Measurements from ENCODE around the gene TRIM16.
"Not testable (repeated sequence)": the region's sequence is repeated elsewhere in the genome, so short reads cannot be mapped to it uniquely, and the experiment has no call there.

The TRIM16 gene

DNA sequence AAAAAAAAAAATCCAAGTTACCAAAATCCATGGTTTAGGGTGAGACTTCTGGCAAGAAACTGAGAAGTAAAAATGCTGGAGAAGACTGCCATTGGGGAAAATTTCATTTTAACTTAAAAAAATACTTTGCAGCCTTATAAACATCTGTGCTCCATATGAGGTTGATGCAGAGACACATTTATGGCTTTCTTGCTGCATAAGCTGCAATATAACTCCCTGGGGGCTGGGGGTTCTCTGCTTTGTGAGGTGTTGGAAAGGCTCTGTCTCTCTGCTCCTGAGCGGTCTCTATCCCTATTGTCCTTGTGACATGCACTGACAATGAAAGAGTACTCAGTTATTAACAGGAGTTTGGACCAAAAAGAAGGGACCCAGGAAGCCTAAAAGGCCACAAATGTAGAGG lies 71.0 kb downstream of the TRIM16 start:
- not testable (repeated sequence) for H2AFZ ChIP-seq (ENCODE audit: low read depth, low read length, severe bottlenecking); H4K20me1 ChIP-seq (ENCODE audit: low read depth, low read length); H3K4me3 ChIP-seq (ENCODE audit: insufficient read depth, low read length, poor library complexity, severe bottlenecking); H3F3A ChIP-seq (ENCODE audit: insufficient read depth); H3K27ac ChIP-seq (ENCODE audit: low read depth, low read length); H3K9ac ChIP-seq (ENCODE audit: low read length); H3K9me3 ChIP-seq (ENCODE audit: insufficient read depth, low read length); H3K4me2 ChIP-seq (ENCODE audit: low read depth, low read length, poor library complexity, severe bottlenecking); H3K27me3 ChIP-seq (ENCODE audit: low read length); H3K79me2 ChIP-seq (ENCODE audit: insufficient read depth, low read length); H3K9me2 ChIP-seq (replicated peaks; ENCODE audit: insufficient read depth, low read length); H3K36me3 ChIP-seq (ENCODE audit: low read length)

DNA sequence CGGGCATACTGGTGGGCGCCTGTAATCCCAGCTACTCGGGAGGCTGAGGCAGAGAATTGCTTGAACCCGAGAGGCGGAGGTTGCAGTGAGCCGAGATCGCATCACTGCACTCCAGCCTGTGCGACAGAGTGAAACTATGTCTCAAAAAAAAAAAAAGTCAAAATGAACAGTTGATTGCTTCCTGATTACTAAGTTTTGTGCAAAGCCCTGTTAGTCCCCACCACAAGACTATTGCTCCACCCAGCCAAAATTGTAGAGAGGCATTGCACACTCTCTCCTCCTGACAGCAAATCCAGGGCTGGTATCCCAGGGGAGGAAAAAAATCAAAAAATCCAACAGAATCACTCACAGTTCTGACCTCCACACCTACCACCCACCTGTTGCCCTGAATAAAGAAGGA lies 91.2 kb downstream of the TRIM16 start:
- not testable (repeated sequence) for H3K36me3 ChIP-seq (ENCODE audit: low read length); H4K20me1 ChIP-seq (ENCODE audit: low read depth, low read length); H3K9me2 ChIP-seq (replicated peaks; ENCODE audit: insufficient read depth, low read length); H3K9ac ChIP-seq (ENCODE audit: low read length); H3K27me3 ChIP-seq (ENCODE audit: low read length); H3K27ac ChIP-seq (ENCODE audit: low read depth, low read length); H2AFZ ChIP-seq (ENCODE audit: low read depth, low read length, severe bottlenecking); H3K4me3 ChIP-seq (ENCODE audit: insufficient read depth, low read length, poor library complexity, severe bottlenecking); H3K79me2 ChIP-seq (ENCODE audit: insufficient read depth, low read length); H3F3A ChIP-seq (ENCODE audit: insufficient read depth); H3K9me3 ChIP-seq (ENCODE audit: insufficient read depth, low read length); H3K4me2 ChIP-seq (ENCODE audit: low read depth, low read length, poor library complexity, severe bottlenecking)

DNA sequence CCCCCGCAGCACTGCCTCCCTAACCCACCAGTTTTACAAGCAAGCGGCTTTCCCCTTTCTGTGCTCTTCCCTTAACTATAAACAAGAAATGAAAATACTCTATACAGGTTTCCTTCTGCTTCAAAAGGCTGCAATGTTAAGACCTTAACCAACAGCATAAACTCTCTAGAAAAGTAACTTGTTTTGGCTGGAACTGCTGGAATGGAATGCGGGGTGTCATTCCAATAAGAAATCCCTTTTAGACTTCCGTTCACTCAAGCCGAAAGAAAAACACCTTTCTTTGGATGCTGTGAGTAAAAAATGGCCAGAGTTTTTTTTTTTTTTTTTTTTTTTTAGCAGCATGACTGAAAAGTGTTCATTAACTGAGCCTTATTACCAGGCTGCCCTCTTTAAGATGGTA lies 92.1 kb downstream of the TRIM16 start:
- H3K9ac ChIP-seq (ENCODE audit: low read length); H4K20me1 ChIP-seq (ENCODE audit: low read depth, low read length); H3K9me3 ChIP-seq (ENCODE audit: insufficient read depth, low read length); H3K9me2 ChIP-seq (replicated peaks; ENCODE audit: insufficient read depth, low read length); H3K36me3 ChIP-seq (ENCODE audit: low read length); H2AFZ ChIP-seq (ENCODE audit: low read depth, low read length, severe bottlenecking); H3K27ac ChIP-seq (ENCODE audit: low read depth, low read length); H3K27me3 ChIP-seq (ENCODE audit: low read length); H3F3A ChIP-seq (ENCODE audit: insufficient read depth); H3K4me3 ChIP-seq (ENCODE audit: insufficient read depth, low read length, poor library complexity, severe bottlenecking); H3K79me2 ChIP-seq (ENCODE audit: insufficient read depth, low read length); H3K4me2 ChIP-seq (ENCODE audit: low read depth, low read length, poor library complexity, severe bottlenecking): not testable (repeated sequence)

DNA sequence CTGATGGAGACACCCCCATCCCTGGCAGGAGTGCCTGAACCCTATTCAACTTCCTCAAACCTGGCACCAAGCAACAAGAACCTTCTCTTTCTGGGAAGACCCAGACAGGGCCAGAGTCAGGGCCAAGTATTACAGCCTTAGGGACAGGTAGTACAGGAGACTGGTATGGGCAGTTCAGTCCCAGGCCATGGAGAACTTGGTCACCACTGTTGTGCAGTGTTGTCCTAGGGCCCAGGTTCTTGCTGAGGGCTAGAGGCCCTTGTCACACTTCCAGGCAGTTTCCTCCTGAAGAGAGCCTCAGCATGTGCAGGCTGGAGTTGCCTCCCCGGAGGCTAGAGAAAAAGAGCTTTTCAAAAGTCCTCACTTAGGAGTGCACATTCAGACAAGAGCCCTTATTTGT lies 93.3 kb downstream of the TRIM16 start:
- not testable (repeated sequence) for H3K27me3 ChIP-seq (ENCODE audit: low read length); H3K9me2 ChIP-seq (replicated peaks; ENCODE audit: insufficient read depth, low read length); H3K4me3 ChIP-seq (ENCODE audit: insufficient read depth, low read length, poor library complexity, severe bottlenecking); H3K9ac ChIP-seq (ENCODE audit: low read length); H3K79me2 ChIP-seq (ENCODE audit: insufficient read depth, low read length); H3F3A ChIP-seq (ENCODE audit: insufficient read depth); H3K27ac ChIP-seq (ENCODE audit: low read depth, low read length); H3K36me3 ChIP-seq (ENCODE audit: low read length); H3K9me3 ChIP-seq (ENCODE audit: insufficient read depth, low read length); H4K20me1 ChIP-seq (ENCODE audit: low read depth, low read length); H3K4me2 ChIP-seq (ENCODE audit: low read depth, low read length, poor library complexity, severe bottlenecking); H2AFZ ChIP-seq (ENCODE audit: low read depth, low read length, severe bottlenecking)

DNA sequence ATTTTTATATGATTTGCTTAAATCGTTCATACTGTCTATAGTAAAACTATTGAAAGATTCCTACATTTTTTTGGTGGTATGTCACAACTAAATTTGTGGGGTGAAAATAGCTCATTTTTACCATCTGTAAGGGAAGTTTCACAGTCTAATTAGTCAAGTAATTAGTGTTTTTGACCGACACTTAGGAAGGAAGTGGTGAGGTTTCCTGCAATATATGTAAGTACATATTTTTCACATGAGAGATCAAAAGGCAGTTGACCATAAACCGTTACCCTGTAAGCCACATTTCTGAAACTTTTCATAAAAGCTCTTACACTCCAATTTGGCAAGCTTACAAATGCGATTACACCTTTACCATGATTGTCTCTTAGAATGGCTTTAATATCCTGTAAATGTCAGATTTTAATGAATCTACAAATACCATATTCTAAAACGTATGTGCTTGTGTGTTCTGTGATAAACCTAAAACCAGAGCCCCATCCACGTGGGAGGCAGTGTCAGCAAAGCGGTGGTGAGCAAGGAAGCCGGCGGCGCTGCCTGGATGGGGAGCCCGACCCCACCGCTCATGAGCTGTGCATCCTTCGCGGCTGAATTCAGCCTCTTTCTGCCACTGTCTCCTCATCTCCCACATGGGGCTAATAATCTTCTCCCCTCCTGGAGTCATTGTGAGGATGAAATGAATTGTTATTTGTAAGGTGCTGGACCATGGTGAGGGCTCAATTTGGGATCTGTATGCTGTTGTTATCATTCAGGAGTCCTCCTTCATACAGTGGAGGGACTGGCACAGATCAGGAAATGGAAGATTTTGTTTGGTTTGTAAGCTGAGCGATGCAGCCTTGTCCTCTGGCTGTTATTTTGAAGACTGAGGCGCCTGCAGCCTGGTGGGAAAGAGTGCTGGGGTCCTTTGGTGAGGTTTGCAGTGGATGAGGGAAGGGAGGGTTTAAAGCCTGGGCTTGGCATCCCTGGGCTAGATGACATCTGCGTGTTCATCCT lies 94.3 kb downstream of the TRIM16 start:
- H3K9ac ChIP-seq (ENCODE audit: low read length); H3K4me3 ChIP-seq (ENCODE audit: insufficient read depth, low read length, poor library complexity, severe bottlenecking); H2AFZ ChIP-seq (ENCODE audit: low read depth, low read length, severe bottlenecking); H3K79me2 ChIP-seq (ENCODE audit: insufficient read depth, low read length); H3K27me3 ChIP-seq (ENCODE audit: low read length); H3K36me3 ChIP-seq (ENCODE audit: low read length); H4K20me1 ChIP-seq (ENCODE audit: low read depth, low read length); H3K9me3 ChIP-seq (ENCODE audit: insufficient read depth, low read length); H3K9me2 ChIP-seq (replicated peaks; ENCODE audit: insufficient read depth, low read length); H3F3A ChIP-seq (ENCODE audit: insufficient read depth): not testable (repeated sequence)
- peak overlapping the region; percentile 63 for H3K4me2 ChIP-seq (ENCODE audit: low read depth, low read length, poor library complexity, severe bottlenecking)
- H3K27ac ChIP-seq (ENCODE audit: low read depth, low read length), result peak overlapping the region; percentile 54; the same call in 1 of the 2 replicates

DNA sequence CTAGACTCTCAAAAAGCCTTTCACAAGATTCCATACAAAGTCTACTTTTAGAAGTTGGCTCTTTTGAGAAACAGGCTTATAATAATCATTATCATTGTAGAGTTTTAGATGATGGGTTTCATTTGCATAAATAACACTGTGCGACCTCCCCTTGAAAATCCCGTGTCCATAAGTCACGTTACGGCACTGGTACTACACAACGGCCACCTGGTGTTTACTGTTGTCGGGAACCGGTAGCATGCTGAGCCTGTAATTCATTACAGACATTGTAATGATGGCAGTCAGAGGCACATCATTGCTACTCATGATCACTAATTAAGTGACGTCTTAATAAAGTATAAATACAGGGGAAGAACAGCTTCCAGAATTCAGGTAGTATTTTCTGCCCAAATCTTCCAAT lies 96.1 kb downstream of the TRIM16 start:
- H3K27me3 ChIP-seq (ENCODE audit: low read length); H3K4me3 ChIP-seq (ENCODE audit: insufficient read depth, low read length, poor library complexity, severe bottlenecking); H2AFZ ChIP-seq (ENCODE audit: low read depth, low read length, severe bottlenecking); H3K36me3 ChIP-seq (ENCODE audit: low read length); H3K27ac ChIP-seq (ENCODE audit: low read depth, low read length); H3K9ac ChIP-seq (ENCODE audit: low read length); H3K9me2 ChIP-seq (replicated peaks; ENCODE audit: insufficient read depth, low read length); H3F3A ChIP-seq (ENCODE audit: insufficient read depth); H3K9me3 ChIP-seq (ENCODE audit: insufficient read depth, low read length); H3K4me2 ChIP-seq (ENCODE audit: low read depth, low read length, poor library complexity, severe bottlenecking); H4K20me1 ChIP-seq (ENCODE audit: low read depth, low read length); H3K79me2 ChIP-seq (ENCODE audit: insufficient read depth, low read length): not testable (repeated sequence)

DNA sequence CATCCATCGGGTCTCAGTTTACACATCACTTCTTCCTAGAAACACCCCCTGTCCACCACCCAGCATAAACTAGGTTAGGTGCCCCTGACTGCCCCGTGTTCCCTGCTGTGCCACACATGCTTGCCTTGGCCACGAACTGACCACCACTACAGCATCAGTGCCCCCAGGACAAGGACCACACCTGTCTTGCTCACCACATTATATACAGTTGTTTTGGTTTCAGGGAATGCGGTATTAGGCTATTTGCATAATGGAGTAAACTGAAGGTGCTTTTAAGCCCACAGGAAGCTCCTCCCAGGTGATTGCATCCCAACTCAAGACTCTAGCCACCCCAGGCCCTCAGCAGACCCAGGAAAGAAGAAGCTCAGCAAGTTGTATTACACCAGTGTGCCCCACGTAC lies 100.8 kb downstream of the TRIM16 start:
- not testable (repeated sequence) for H2AFZ ChIP-seq (ENCODE audit: low read depth, low read length, severe bottlenecking); H3K9me3 ChIP-seq (ENCODE audit: insufficient read depth, low read length)

DNA sequence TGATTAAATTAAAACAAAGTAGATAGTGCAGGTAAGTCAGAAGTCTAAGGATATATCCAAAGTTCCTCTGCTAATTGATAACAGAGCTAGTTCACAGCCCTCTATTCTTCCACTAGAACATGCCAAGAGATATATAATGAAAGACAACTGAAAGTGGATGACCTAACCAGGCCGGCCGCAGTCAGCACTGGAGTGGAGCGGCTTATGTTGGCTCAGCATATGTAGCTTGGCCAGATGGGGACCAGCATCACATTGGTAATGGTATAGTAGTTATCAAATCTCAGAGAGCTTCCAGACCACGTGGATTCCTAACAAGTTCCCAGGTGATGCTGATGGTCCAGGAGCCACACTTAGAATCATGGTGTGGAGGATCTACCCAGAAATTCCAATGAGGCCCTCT lies 102.6 kb downstream of the TRIM16 start:
- H3K9ac ChIP-seq (ENCODE audit: low read length), result not testable (repeated sequence)

More for the DNA sequence above, 100.8 kb downstream of the TRIM16 start:
- H3K9ac ChIP-seq (ENCODE audit: low read length); H4K20me1 ChIP-seq (ENCODE audit: low read depth, low read length); H3K27me3 ChIP-seq (ENCODE audit: low read length); H3K9me2 ChIP-seq (replicated peaks; ENCODE audit: insufficient read depth, low read length); H3K4me2 ChIP-seq (ENCODE audit: low read depth, low read length, poor library complexity, severe bottlenecking); H3K4me3 ChIP-seq (ENCODE audit: insufficient read depth, low read length, poor library complexity, severe bottlenecking); H3F3A ChIP-seq (ENCODE audit: insufficient read depth); H3K36me3 ChIP-seq (ENCODE audit: low read length); H3K27ac ChIP-seq (ENCODE audit: low read depth, low read length); H3K79me2 ChIP-seq (ENCODE audit: insufficient read depth, low read length): not testable (repeated sequence)

More for the DNA sequence above, 102.6 kb downstream of the TRIM16 start:
- H3K4me3 ChIP-seq (ENCODE audit: insufficient read depth, low read length, poor library complexity, severe bottlenecking); H3K9me3 ChIP-seq (ENCODE audit: insufficient read depth, low read length); H3K4me2 ChIP-seq (ENCODE audit: low read depth, low read length, poor library complexity, severe bottlenecking); H3K27ac ChIP-seq (ENCODE audit: low read depth, low read length); H3K27me3 ChIP-seq (ENCODE audit: low read length); H3K79me2 ChIP-seq (ENCODE audit: insufficient read depth, low read length); H3K36me3 ChIP-seq (ENCODE audit: low read length); H3K9me2 ChIP-seq (replicated peaks; ENCODE audit: insufficient read depth, low read length); H3F3A ChIP-seq (ENCODE audit: insufficient read depth); H4K20me1 ChIP-seq (ENCODE audit: low read depth, low read length); H2AFZ ChIP-seq (ENCODE audit: low read depth, low read length, severe bottlenecking): not testable (repeated sequence)

All from SU-DHL-6 (cell line).